ENCODE measurements around the gene GTPBP4.

GRCh38 chr10:1035201-1035600 is 47.0 kb downstream of the GTPBP4 start:
- TF ChIP-seq EZH2 (IDR thresholded peaks at IDR 0.05) (no peak), CTCF (IDR thresholded peaks at IDR 0.05) (no peak), EZH2phosphoT487 (IDR thresholded peaks at IDR 0.05) (no peak)

All from neural progenitor cell (in vitro differentiated cells).